K562 (cell line): Measurements from ENCODE around the gene SYNE1. TPM values are rescaled to one million over a fixed set of nuclear protein-coding genes. Genes with fewer than 3 reads are reported as not detected.

Source experiments
- GMEB1 ChIP-seq: fragments of 250-450 bp; sonication (Bioruptor Pico); IDR thresholded peaks from 2 replicates; pipeline ENCODE4 v1.4.0; 2020; ENCODE audit warnings: mild to moderate bottlenecking
- HDAC1 ChIP-seq, 2 experiments: fragments of 450-650 bp; IDR thresholded peaks; 2 replicates each; pipeline ENCODE4 v1.6.1; 2016 to 2017; ENCODE audit warnings: inconsistent platforms in 1 of 2, mild to moderate bottlenecking in 1 of 2, moderate library complexity in 1 of 2
- ZBTB17 ChIP-seq: fragments of 450-650 bp; formaldehyde crosslinking; IDR thresholded peaks from 2 replicates; pipeline ENCODE4 v1.4.0; 2020; ENCODE audit warnings: mild to moderate bottlenecking
- ZNF146 ChIP-seq: IDR thresholded peaks from one replicate; pipeline ENCODE4 v1.6.1; 2018; ENCODE audit warnings: missing compliant biosample characterization; ENCODE audit not compliant: unreplicated experiment
- ZNF436 ChIP-seq: fragments of 250-450, 450-650 bp; sonication (Bioruptor Pico); formaldehyde crosslinking; IDR thresholded peaks from 2 replicates; pipeline ENCODE4 v1.7.0; 2020; ENCODE audit warnings: mild to moderate bottlenecking
- ZNF511 ChIP-seq: sonication (generic); formaldehyde crosslinking; IDR thresholded peaks from 2 replicates; pipeline ENCODE4 v1.8.0; 2022; ENCODE audit warnings: mild to moderate bottlenecking, missing genetic modification reagents
- ZNF518B ChIP-seq: fragments of 250-450 bp; sonication (Bioruptor Pico); IDR thresholded peaks from 2 replicates; pipeline ENCODE4 v1.5.0; 2021; ENCODE audit warnings: mild to moderate bottlenecking, moderate library complexity
- polyA plus RNA-seq, 8 experiments: library from polyadenylated mRNA; depleted of rRNA in 4 of 8; stranded (reverse) in 5 of 8; unstranded in 3 of 8; fragments of >200 nt; fragmentation: Nextera tagmentation in 2 of 8; fragmentation: Illumina TruSeq in 1 of 8; extraction: Ambion mirVana in 2 of 8; extraction: Trizol in 1 of 8; gene quantifications; 2 replicates each; pipeline versions ENCODE4 v1.2.1 to v1.2.3, GENCODE V29; 2011 to 2014; ENCODE audit warnings: inconsistent platforms in 1 of 8, missing spikeins in 1 of 8
- total RNA-seq, 7 experiments: library from RNA; depleted of rRNA in 6 of 7; stranded (reverse); fragments of >200 nt in 6 of 7; fragmentation: Illumina TruSeq in 2 of 7; extraction: Trizol in 2 of 7; gene quantifications; 2 replicates each; pipeline versions ENCODE4 v1.2.1 to v1.2.3, GENCODE V29; 2011 to 2021; ENCODE audit warnings: low replicate concordance in 1 of 7

SYNE1 gene
- total and polyA plus RNA-seq, 9 of the 15 experiments (the other 6 are each of a cell fraction or from before 2014, with no cell fraction given): under 0.01 to 0.42 (median 0.08) TPM; not detected in 1

GRCh38 chr6:152122434-152122833, 514.7 kb downstream of the SYNE1 start (continued):
- TF ChIP-seq ZNF436 (no peak), ZNF146 (CRISPR knock-in tag) (no peak), GMEB1 (CRISPR knock-in tag) (no peak), ZBTB17 (CRISPR knock-in tag) (no peak), HDAC1 (IDR thresholded peaks at IDR 0.05) (no peak), ZNF511 (CRISPR knock-in tag) (no peak), ZNF518B (no peak)
